ENCODE data around the gene RNF167. TPM values are rescaled to one million over a fixed set of nuclear protein-coding genes. Genes with fewer than 3 reads are reported as not detected.

RNF167 gene
- polyA plus RNA-seq, 1 donor from 2014 or later: 64.1 TPM

GRCh38 chr17:4967539-4968485 lies 27.7 kb downstream of the RNF167 start, which contains the start of gene SPAG7:
Gene SPAG7, minus strand, starts transcription at chr17:4967817. Its CDS starts 13 bp downstream, at chr17:4967804.
- peak within 1 kb of the TSS; percentile 65 for H2AFZ ChIP-seq (ENCODE audit: low read depth, low read length)
- peaks cover 9% of the 10 kb centered on the region for H3F3A ChIP-seq (ENCODE audit: insufficient read depth, low read length, poor library complexity, severe bottlenecking)
- H3K36me3 ChIP-seq (ENCODE audit: insufficient read depth, low read length): no peaks in the 10 kb centered on the region
- no peaks in the 10 kb centered on the region for H3K9me3 ChIP-seq (ENCODE audit: low read length)
- H3K4me3 ChIP-seq (ENCODE audit: low read length): peak within 1 kb of the TSS; percentile 71
- H3K9ac ChIP-seq (ENCODE audit: low read length): peak within 1 kb of the TSS; percentile 89
- peak within 1 kb of the TSS; percentile 97 for H3K27ac ChIP-seq (ENCODE audit: low read length)
- no peaks in the 10 kb centered on the region for H3K27me3 ChIP-seq (ENCODE audit: insufficient read depth, low read depth, low read length)
- TF ChIP-seq EP300 (conservative IDR thresholded peaks at IDR 0.05; ENCODE audit: poor library complexity, severe bottlenecking) (peak; percentile 73), RAD21 (conservative IDR thresholded peaks at IDR 0.05) (peak; percentile 55), MXI1 (conservative IDR thresholded peaks at IDR 0.05; ENCODE audit: poor library complexity, severe bottlenecking) (peak; percentile 77), TAF1 (IDR thresholded peaks at IDR 0.05; ENCODE audit: low read depth) (peak; percentile 98), SMC3 (conservative IDR thresholded peaks at IDR 0.05; ENCODE audit: poor library complexity) (peak; percentile 43), POLR2AphosphoS5 (IDR thresholded peaks at IDR 0.05) (peak; percentile 97), EZH2 (IDR thresholded peaks at IDR 0.05; ENCODE audit: borderline replicate concordance, insufficient read depth, low read length, poor library complexity, severe bottlenecking) (no peak)
- TF ChIP-seq, protein P1, sequence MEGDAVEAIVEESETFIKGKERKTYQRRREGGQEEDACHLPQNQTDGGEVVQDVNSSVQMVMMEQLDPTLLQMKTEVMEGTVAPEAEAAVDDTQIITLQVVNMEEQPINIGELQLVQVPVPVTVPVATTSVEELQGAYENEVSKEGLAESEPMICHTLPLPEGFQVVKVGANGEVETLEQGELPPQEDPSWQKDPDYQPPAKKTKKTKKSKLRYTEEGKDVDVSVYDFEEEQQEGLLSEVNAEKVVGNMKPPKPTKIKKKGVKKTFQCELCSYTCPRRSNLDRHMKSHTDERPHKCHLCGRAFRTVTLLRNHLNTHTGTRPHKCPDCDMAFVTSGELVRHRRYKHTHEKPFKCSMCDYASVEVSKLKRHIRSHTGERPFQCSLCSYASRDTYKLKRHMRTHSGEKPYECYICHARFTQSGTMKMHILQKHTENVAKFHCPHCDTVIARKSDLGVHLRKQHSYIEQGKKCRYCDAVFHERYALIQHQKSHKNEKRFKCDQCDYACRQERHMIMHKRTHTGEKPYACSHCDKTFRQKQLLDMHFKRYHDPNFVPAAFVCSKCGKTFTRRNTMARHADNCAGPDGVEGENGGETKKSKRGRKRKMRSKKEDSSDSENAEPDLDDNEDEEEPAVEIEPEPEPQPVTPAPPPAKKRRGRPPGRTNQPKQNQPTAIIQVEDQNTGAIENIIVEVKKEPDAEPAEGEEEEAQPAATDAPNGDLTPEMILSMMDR (IDR thresholded peaks at IDR 0.05; ENCODE audit: poor library complexity, severe bottlenecking): peak; percentile 5
- TF ChIP-seq, protein P2, sequence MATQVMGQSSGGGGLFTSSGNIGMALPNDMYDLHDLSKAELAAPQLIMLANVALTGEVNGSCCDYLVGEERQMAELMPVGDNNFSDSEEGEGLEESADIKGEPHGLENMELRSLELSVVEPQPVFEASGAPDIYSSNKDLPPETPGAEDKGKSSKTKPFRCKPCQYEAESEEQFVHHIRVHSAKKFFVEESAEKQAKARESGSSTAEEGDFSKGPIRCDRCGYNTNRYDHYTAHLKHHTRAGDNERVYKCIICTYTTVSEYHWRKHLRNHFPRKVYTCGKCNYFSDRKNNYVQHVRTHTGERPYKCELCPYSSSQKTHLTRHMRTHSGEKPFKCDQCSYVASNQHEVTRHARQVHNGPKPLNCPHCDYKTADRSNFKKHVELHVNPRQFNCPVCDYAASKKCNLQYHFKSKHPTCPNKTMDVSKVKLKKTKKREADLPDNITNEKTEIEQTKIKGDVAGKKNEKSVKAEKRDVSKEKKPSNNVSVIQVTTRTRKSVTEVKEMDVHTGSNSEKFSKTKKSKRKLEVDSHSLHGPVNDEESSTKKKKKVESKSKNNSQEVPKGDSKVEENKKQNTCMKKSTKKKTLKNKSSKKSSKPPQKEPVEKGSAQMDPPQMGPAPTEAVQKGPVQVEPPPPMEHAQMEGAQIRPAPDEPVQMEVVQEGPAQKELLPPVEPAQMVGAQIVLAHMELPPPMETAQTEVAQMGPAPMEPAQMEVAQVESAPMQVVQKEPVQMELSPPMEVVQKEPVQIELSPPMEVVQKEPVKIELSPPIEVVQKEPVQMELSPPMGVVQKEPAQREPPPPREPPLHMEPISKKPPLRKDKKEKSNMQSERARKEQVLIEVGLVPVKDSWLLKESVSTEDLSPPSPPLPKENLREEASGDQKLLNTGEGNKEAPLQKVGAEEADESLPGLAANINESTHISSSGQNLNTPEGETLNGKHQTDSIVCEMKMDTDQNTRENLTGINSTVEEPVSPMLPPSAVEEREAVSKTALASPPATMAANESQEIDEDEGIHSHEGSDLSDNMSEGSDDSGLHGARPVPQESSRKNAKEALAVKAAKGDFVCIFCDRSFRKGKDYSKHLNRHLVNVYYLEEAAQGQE (IDR thresholded peaks at IDR 0.05; ENCODE audit: borderline replicate concordance): peak; percentile 97
- H3K79me2 ChIP-seq (replicated peaks; ENCODE audit: insufficient read depth, low read length): no peaks in the 10 kb centered on the region
- H3K4me2 ChIP-seq (ENCODE audit: low read length): peak within 1 kb of the TSS; percentile 86
- no peaks in the 10 kb centered on the region for H4K20me1 ChIP-seq (ENCODE audit: insufficient read depth)
- no peaks in the 10 kb centered on the region for H3K9me2 ChIP-seq (ENCODE audit: insufficient read depth, low read length)

- no peaks in the 10 kb centered on the region for H3K36me3 ChIP-seq (ENCODE audit: insufficient read depth, low read length)
Measured at GRCh38 chr17:4968486-4969046, 28.5 kb downstream of the RNF167 start.

More at GRCh38 chr17:4968486-4969046, 28.5 kb downstream of the RNF167 start:
- Histone ChIP-seq H3K27ac (ENCODE audit: low read length) (peak overlapping the region; percentile 97), H4K20me1 (ENCODE audit: insufficient read depth) (no peaks in the 10 kb centered on the region), H3K4me3 (ENCODE audit: low read length) (peak overlapping the region; percentile 71), H3K9ac (ENCODE audit: low read length) (peak overlapping the region; percentile 89), H3K4me2 (ENCODE audit: low read length) (peak overlapping the region; percentile 86), H3K79me2 (replicated peaks; ENCODE audit: insufficient read depth, low read length) (no peaks in the 10 kb centered on the region), H3F3A (ENCODE audit: insufficient read depth, low read length, poor library complexity, severe bottlenecking) (peaks cover 9% of the 10 kb centered on the region), H2AFZ (ENCODE audit: low read depth, low read length) (peak overlapping the region; percentile 65), H3K27me3 (ENCODE audit: insufficient read depth, low read depth, low read length) (no peaks in the 10 kb centered on the region), H3K9me3 (ENCODE audit: low read length) (no peaks in the 10 kb centered on the region), H3K9me2 (ENCODE audit: insufficient read depth, low read length) (no peaks in the 10 kb centered on the region)
- no peak for TF ChIP-seq TAF1 (IDR thresholded peaks at IDR 0.05; ENCODE audit: low read depth)
- TF ChIP-seq, protein P1 (IDR thresholded peaks at IDR 0.05; ENCODE audit: poor library complexity, severe bottlenecking): no peak
